ENCODE measurements around the gene PRODH. TPM values are rescaled to one million over a fixed set of nuclear protein-coding genes. Genes with fewer than 3 reads are reported as not detected.
"Not testable (repeated sequence)": the region's sequence is repeated elsewhere in the genome, so short reads cannot be mapped to it uniquely, and the experiment has no call there.

Gene PRODH
- total RNA-seq, 1 donor from 2014 or later: 12.4 TPM

- no peak for DNase-seq (ENCODE audit: low spot score)
Observed at GRCh38 chr22:18968011-18968749, 32.1 kb upstream of the PRODH start.

- DNase-seq (ENCODE audit: low spot score): not testable (repeated sequence)
Observed at GRCh38 chr22:18967391-18968010, 31.4 kb upstream of the PRODH start.

GRCh38 chr22:18966748-18967147 is 30.7 kb upstream of the PRODH start:
- no peak for DNase-seq (ENCODE audit: low spot score)

GRCh38 chr22:18965526-18966421 is 29.7 kb upstream of the PRODH start:
- no peak for DNase-seq (ENCODE audit: low spot score)

- DNase-seq (ENCODE audit: low spot score): not testable (repeated sequence)
Observed at GRCh38 chr22:18964501-18965265, 28.6 kb upstream of the PRODH start.

- not testable (repeated sequence) for DNase-seq (ENCODE audit: low spot score)
Observed at GRCh38 chr22:18964051-18964450, 28.0 kb upstream of the PRODH start.

- DNase-seq (ENCODE audit: low spot score): no peak
Observed at GRCh38 chr22:18962308-18962635, 26.2 kb upstream of the PRODH start.

- not testable (repeated sequence) for DNase-seq (ENCODE audit: low spot score)
Observed at GRCh38 chr22:18961632-18962307, 25.7 kb upstream of the PRODH start.

- DNase-seq (ENCODE audit: low spot score): not testable (repeated sequence)
Observed at GRCh38 chr22:18961201-18961600, 25.1 kb upstream of the PRODH start.

- not testable (repeated sequence) for DNase-seq (ENCODE audit: low spot score)
Observed at GRCh38 chr22:18960166-18960820, 24.2 kb upstream of the PRODH start.

GRCh38 chr22:18959741-18960140 is 23.6 kb upstream of the PRODH start:
- DNase-seq (ENCODE audit: low spot score): not testable (repeated sequence)

GRCh38 chr22:18959266-18959665 is 23.2 kb upstream of the PRODH start:
- DNase-seq (ENCODE audit: low spot score): not testable (repeated sequence)

GRCh38 chr22:18958738-18959137 is 22.6 kb upstream of the PRODH start:
- not testable (repeated sequence) for DNase-seq (ENCODE audit: low spot score)

- peak; percentile 39 for DNase-seq (ENCODE audit: low spot score)
Observed at GRCh38 chr22:18958321-18958705, 22.2 kb upstream of the PRODH start.

GRCh38 chr22:18957621-18958320 is 21.7 kb upstream of the PRODH start:
- peak; percentile 14 for DNase-seq (ENCODE audit: low spot score)

GRCh38 chr22:18956956-18957355 is 20.9 kb upstream of the PRODH start:
- DNase-seq (ENCODE audit: low spot score): peak; percentile 27

- DNase-seq (ENCODE audit: low spot score): peak; percentile 15
Observed at GRCh38 chr22:18956121-18956895, 20.2 kb upstream of the PRODH start.

GRCh38 chr22:18955696-18956095 is 19.6 kb upstream of the PRODH start:
- DNase-seq (ENCODE audit: low spot score): peak; percentile 35

GRCh38 chr22:18954990-18955571 is 19.0 kb upstream of the PRODH start:
- DNase-seq (ENCODE audit: low spot score): peak; percentile 38
